RWPE1 (cell line): Measurements from ENCODE around the gene ZNF285.

ENCODE experiments used
- CTCF ChIA-PET: fragments of 350-600 bp; sonication (Branson Sonifier 250); formaldehyde crosslinking; extraction: SDS; loops from one replicate; lab custom pipeline; 2021; lab: Yijun Ruan, JAX
- POLR2A ChIA-PET: fragments of 400-600 bp; formaldehyde crosslinking; extraction: SDS; loops from one replicate; lab custom pipeline; 2020; ENCODE audit warnings: antibody characterized with exemption; ENCODE audit not compliant: low non-redundant PET; lab: Yijun Ruan, JAX
- DNase-seq: peaks from one replicate; pipeline ENCODE4 v3.0.0; 2012; ENCODE audit warnings: low spot score
- H3K27ac ChIP-seq: fragments of 450-650 bp; 2 replicates; pipeline ENCODE4 v1.5.1; 2017
- TF ChIP-seq, protein P1 (sequence below): fragments of 450-650 bp; conservative IDR thresholded peaks from 2 replicates; pipeline ENCODE4 v1.5.1; 2017; ENCODE audit warnings: low read depth, mild to moderate bottlenecking

Gene ZNF285

DNA sequence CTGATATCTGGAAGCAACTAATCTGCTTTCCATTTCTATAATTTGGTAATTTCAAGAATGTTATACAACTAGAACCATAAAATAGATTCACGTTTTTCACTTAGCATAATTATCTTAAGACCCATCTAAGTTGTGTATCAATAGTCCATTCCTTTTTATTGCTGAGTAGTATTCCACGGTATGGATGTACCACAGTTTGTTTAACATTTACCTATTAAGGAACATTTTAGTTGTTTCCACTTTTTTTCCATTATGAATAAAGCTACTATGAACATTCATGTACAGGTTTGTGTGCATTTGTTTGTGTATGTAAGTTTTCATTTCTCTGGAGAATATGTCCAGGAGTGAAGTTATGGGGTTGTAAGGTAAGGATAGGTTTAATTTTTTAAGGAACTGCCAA, 26.6 kb downstream of the ZNF285 start:
- TF ChIP-seq, protein P1, sequence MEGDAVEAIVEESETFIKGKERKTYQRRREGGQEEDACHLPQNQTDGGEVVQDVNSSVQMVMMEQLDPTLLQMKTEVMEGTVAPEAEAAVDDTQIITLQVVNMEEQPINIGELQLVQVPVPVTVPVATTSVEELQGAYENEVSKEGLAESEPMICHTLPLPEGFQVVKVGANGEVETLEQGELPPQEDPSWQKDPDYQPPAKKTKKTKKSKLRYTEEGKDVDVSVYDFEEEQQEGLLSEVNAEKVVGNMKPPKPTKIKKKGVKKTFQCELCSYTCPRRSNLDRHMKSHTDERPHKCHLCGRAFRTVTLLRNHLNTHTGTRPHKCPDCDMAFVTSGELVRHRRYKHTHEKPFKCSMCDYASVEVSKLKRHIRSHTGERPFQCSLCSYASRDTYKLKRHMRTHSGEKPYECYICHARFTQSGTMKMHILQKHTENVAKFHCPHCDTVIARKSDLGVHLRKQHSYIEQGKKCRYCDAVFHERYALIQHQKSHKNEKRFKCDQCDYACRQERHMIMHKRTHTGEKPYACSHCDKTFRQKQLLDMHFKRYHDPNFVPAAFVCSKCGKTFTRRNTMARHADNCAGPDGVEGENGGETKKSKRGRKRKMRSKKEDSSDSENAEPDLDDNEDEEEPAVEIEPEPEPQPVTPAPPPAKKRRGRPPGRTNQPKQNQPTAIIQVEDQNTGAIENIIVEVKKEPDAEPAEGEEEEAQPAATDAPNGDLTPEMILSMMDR = no peak
- no peak overlapping the region for H3K27ac ChIP-seq
- POLR2A ChIA-PET = no interaction called here
- CTCF ChIA-PET = no interaction called here
- DNase-seq = no peak

DNA sequence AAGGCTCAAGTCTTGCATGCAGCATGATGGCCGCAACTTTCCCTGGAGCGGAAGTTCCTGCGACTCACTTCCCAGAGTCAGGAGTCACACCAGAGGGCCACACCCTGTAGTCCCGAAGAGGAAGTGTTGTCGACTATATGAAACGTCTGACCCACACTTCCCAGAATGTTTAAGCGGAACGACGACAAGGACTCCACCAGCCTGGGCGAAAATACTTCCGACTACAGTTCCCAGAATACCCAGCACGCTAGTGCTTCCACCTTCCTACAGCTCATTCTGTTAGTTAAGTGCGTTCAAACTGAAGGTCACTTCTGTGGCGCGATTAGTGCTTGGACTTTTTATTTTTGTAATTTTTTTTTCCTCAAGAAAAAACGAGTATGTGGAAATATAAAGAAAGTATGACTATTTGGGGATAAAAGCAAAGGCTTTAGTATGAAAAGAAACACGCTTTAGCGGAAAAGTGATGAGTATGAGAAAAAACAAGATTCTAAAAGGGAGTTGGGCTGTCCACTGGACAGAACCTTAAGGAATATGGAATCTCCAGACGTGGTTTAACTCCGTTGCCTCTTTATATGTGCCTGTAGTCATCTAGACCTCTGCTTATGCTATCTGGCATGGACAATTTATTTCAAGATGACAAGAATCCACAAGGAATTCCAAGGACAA, 29.5 kb downstream of the ZNF285 start:
- no peak overlapping the region for H3K27ac ChIP-seq
- POLR2A ChIA-PET = no interaction called here
- CTCF ChIA-PET = no interaction called here
- TF ChIP-seq, protein P1 = no peak
- no peak for DNase-seq

DNA sequence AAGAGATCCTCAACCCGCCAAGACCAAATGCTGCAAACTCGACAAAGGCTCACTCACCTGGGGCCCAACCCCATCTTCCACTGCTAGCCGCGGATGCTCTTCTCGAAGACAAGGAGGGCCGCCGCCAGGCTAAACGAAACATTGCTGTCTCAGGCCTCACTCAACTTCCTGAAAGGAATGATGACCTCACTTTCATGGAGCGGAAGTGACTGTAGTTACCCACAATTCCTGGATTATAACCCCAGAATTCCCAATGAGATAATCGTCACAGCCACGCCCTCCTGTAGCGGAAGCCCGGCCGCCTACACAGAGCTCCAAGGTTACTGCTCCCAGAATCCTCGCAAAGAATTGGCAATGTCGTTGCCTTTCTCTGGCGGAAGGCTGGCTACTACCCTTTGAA, 34.4 kb downstream of the ZNF285 start:
- POLR2A ChIA-PET = no interaction called here
- TF ChIP-seq, protein P1 = no peak
- CTCF ChIA-PET = no interaction called here
- DNase-seq = no peak
- no peak overlapping the region for H3K27ac ChIP-seq

DNA sequence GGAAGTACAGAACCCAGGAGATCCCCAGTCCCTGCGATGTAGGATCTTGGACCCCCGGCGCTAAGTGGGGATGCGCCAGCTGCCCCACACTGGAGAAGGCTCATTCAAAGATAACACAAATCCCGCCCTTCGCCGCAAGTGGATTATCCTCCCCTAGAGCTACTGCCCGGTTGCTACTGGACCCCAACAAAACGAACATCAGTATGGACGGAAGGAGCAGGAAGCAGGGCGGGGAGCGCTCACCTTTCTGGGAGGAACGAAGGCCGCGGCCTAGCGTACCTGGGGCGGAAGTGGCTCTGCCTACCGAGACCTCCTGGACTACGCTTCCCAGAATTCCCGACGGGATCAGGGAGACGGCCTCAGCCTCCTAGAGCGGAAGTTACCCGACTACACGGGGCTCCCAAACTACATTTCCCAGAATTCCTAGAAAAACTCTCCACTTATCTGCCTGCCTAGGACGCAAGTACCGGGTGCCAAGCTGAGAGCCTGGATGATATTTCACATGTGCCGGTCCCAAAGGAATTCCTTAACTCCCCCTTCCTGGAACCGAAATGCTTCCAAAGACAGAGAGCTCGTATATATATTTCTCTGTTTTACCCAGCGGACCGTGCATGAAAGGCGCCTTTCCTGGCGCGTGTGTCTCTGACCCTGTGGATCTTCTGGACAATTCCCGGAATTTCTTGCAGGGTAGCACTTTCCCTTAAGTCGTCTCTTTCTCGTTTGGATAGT, 44.9 kb downstream of the ZNF285 start, which contains the start of gene ZNF112:
ZNF112 (minus strand) TSS at position 298 of the 729 bp plus-strand sequence. CDS start 16,141 bp downstream, outside the sequence.
- POLR2A ChIA-PET = interaction anchor here (0.6 kb wide), 1 partner anchor 145 kb away, joined by 3 read pairs; no protein-coding TSS in a partner anchor
- CTCF ChIA-PET = interaction anchor here (0.7 kb wide), 1 partner anchor 20 kb away, joined by 3 read pairs; no protein-coding TSS in a partner anchor
- peak; percentile 68 for DNase-seq
- TF ChIP-seq, protein P1 = no peak
- peak within 1 kb of the TSS; percentile 58 for H3K27ac ChIP-seq

DNA sequence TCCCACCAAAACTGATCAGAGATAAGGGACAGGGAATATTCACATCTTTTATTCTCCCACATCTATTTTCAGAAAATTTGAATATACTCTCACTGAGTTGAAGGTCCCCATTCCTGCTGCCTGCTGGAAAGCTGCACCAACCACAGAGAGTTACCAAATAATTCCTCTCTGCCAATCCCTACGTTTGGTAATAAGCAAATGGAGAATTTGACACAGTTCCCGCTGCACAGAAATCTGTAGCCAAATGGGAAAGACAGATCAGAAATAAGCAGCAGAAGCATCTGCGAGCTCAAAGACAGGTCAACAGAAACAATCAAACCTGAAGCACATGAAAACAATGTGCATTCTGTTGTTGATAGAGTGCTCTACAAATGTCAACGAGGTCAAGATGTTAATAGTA, 54.9 kb downstream of the ZNF285 start:
- DNase-seq = no peak
- no peak overlapping the region for H3K27ac ChIP-seq
- POLR2A ChIA-PET = no interaction called here
- CTCF ChIA-PET = interaction anchor here (0.5 to 0.6 kb wide), 2 partner anchors 214 to 247 kb away, joined by 3 to 6 read pairs; no protein-coding TSS in a partner anchor
- TF ChIP-seq, protein P1 = no peak

DNA sequence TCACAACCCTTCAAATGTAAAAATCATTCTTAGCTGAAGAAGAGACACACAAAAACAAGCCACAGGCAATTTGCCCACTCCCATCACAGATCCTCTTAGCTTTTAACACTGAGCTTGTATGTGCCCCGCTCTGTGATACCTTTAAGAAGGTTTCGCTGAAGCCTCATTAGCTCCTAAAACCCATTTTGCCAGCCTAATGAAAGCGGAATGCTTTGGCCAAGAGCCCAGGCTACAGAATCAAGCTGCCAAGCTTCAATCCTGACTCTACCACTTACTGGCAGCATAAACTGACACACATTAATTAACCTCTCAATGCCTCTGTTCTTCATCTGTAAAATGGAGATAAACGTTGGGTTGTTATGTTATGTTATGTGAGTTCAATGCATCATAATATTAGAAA, 55.4 kb downstream of the ZNF285 start:
- TF ChIP-seq, protein P1 = no peak
- POLR2A ChIA-PET = no interaction called here
- no peak overlapping the region for H3K27ac ChIP-seq
- CTCF ChIA-PET = interaction anchor here (0.6 kb wide), 1 partner anchor 215 kb away, joined by 6 read pairs; no protein-coding TSS in a partner anchor
- no peak for DNase-seq
